PC-3 (cell line): Measurements from ENCODE around the gene GOSR1. TPM values are rescaled to one million over a fixed set of nuclear protein-coding genes. Genes with fewer than 3 reads are reported as not detected.

Experiments used
- ATAC-seq: fragments of 200-7000 bp; cut with Tn5 transposase; 2 replicates; pipeline ENCODE4 v1.9.1; 2020; ENCODE audit warnings: mild to moderate bottlenecking, moderate library complexity
- BruUV-seq: library from RNA; stranded (reverse); fragments of 400-500 nt; replicated peaks from 2 replicates; lab custom pipeline; 2021; lab: Mats Ljungman, UMichigan
- CTCF ChIA-PET: fragments of 300-600 bp; sonication (Branson Sonifier 250); formaldehyde crosslinking; loops from one replicate; lab custom pipeline; 2022; ENCODE audit warnings: antibody characterized with exemption; lab: Charles Lee
- POLR2A ChIA-PET: fragments of 300-600 bp; sonication (Branson Sonifier 250); formaldehyde crosslinking; loops from one replicate; lab custom pipeline; 2022; ENCODE audit warnings: antibody characterized with exemption; ENCODE audit not compliant: unreplicated experiment; lab: Charles Lee
- DNase-seq: peaks from one replicate; pipeline ENCODE4 v3.0.0-alpha.2; 2015
- H2AFZ ChIP-seq: fragments of 300-600 bp; sonication (generic); 2 replicates; pipeline ENCODE4 v1.6.0; 2016; ENCODE audit warnings: antibody characterized with exemption, low read length
- H3F3A ChIP-seq: fragments of 300-600 bp; sonication (generic); one replicate; pipeline ENCODE4 v1.6.0; 2017; ENCODE audit warnings: antibody characterized with exemption, low read length, control low read depth, mild to moderate bottlenecking; ENCODE audit not compliant: unreplicated experiment
- H3K27ac ChIP-seq: fragments of 300-600 bp; sonication (generic); 2 replicates; pipeline ENCODE4 v1.5.1; 2016; ENCODE audit warnings: mild to moderate bottlenecking, low read length
- H3K27me3 ChIP-seq: fragments of 300-600 bp; sonication (generic); 2 replicates; pipeline ENCODE4 v1.6.1; 2016; ENCODE audit warnings: low read length, mixed read lengths
- H3K36me3 ChIP-seq: fragments of 300-600 bp; sonication (generic); 2 replicates; pipeline ENCODE4 v1.6.1; 2016; ENCODE audit warnings: low read depth, mixed run types, low read length, mixed read lengths
- H3K4me1 ChIP-seq: fragments of 300-600 bp; sonication (generic); 2 replicates; pipeline ENCODE4 v1.5.1; 2016; ENCODE audit warnings: low read length; ENCODE audit not compliant: insufficient read depth
- H3K4me2 ChIP-seq: fragments of 300-600 bp; sonication (generic); 2 replicates; pipeline ENCODE4 v1.6.0; 2016; ENCODE audit warnings: low read length
- H3K4me3 ChIP-seq: fragments of 300-600 bp; sonication (generic); 2 replicates; pipeline ENCODE4 v1.5.1; 2016; ENCODE audit warnings: mild to moderate bottlenecking, low read length, mixed read lengths
- H3K79me2 ChIP-seq: fragments of 300-600 bp; sonication (generic); 2 replicates; pipeline ENCODE4 v1.6.1; 2017; ENCODE audit warnings: low read length, mixed read lengths
- H3K9ac ChIP-seq: fragments of 300-600 bp; sonication (generic); 2 replicates; pipeline ENCODE4 v1.6.0; 2016; ENCODE audit warnings: mild to moderate bottlenecking, low read length
- H3K9me2 ChIP-seq: fragments of 300-600 bp; sonication (generic); replicated peaks from 2 replicates; pipeline ENCODE4 v1.6.1; 2016; ENCODE audit warnings: mixed run types, low read length, mixed read lengths
- H3K9me3 ChIP-seq: fragments of 300-600 bp; sonication (generic); 2 replicates; pipeline ENCODE4 v1.6.1; 2016; ENCODE audit warnings: low read length, mixed read lengths
- H4K20me1 ChIP-seq: fragments of 300-600 bp; sonication (generic); 2 replicates; pipeline ENCODE4 v1.6.1; 2016; ENCODE audit warnings: low read length, mixed read lengths
- CTCF ChIP-seq: fragments of 300-600 bp; sonication (generic); conservative IDR thresholded peaks from 2 replicates; pipeline ENCODE4 v1.5.1; 2017; ENCODE audit warnings: antibody characterized with exemption, low read depth, mild to moderate bottlenecking, low read length
- EZH2 ChIP-seq: fragments of 300-600 bp; sonication (generic); IDR thresholded peaks from one replicate; pipeline ENCODE4 v1.6.1; 2017; ENCODE audit warnings: antibody characterized with exemption, mild to moderate bottlenecking, low read length; ENCODE audit not compliant: unreplicated experiment
- EZH2phosphoT487 ChIP-seq: fragments of 300-600 bp; sonication (generic); IDR thresholded peaks from 2 replicates; pipeline ENCODE4 v1.6.1; 2018; ENCODE audit warnings: mild to moderate bottlenecking, antibody characterized with exemption, low read length, borderline replicate concordance
- intact Hi-C: fragments of 100-400 bp; cut with micrococcal nuclease; formaldehyde crosslinking; loops from 2 replicates; pipeline ENCODE4 v1.9.0; 2023
- total RNA-seq: library from RNA; depleted of rRNA; stranded (reverse); fragments of >200 nt; gene quantifications from 2 replicates; pipeline ENCODE4 v1.2.3, GENCODE V29; 2014

The GOSR1 gene
- total RNA-seq, 1 experiment from 2014 or later = 22.2 TPM

DNA sequence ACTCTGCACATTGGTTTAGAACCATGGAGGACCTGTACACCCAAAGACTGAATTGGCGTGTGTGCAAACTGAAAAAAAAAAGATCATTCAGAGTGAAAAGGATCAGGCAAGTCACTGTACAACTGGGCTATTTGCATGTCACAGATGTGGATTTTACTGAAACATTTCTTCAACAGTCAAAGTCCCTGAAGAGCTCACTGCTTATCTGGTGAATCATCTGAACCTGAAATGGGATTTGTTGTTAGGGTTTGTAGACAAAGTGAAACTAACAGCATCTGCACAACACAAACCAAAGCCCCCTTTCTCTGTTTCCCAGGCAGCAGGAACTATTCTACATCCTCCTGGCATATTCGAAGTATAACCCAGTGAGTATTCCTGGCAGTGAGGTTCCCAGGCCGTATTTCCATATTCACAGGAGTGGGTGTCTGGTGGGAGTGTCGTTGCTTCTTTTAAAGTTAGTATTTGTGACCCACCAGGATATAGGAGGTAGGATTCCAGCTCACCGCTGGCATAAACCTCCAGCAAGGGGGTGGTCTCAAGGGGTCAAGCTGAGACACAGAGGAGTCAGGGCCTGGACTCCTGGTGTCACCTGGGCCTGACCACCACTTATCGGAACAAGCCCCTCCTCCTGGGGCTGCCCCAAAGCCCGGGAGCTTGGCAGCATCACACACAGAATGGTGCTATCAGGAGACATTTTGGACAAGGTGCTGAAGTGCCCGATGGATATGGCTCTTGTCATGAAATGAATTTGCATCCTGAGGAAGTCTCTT is 80.9 kb downstream of the GOSR1 start:
- ChIA-PET CTCF (no interaction called here), POLR2A (no interaction called here)
- Histone ChIP-seq H3F3A (no peaks in the 10 kb centered on the region), H3K4me2 (no peak overlapping the region), H3K27me3 (no peaks in the 10 kb centered on the region), H3K4me3 (no peak overlapping the region), H3K4me1 (no peaks in the 10 kb centered on the region), H3K27ac (no peak overlapping the region), H3K9me2 (no peaks in the 10 kb centered on the region), H2AFZ (no peak overlapping the region), H3K36me3 (no peaks in the 10 kb centered on the region), H3K9ac (no peak overlapping the region), H4K20me1 (no peaks in the 10 kb centered on the region), H3K9me3 (no peaks in the 10 kb centered on the region), H3K79me2 (no peaks in the 10 kb centered on the region)
- intact Hi-C loops = no loop called here
- no peak for TF ChIP-seq EZH2phosphoT487
- TF ChIP-seq EZH2 = no peak
- no peak for TF ChIP-seq CTCF
- ATAC-seq = no peak
- no peak for DNase-seq
- no TSS peak for BruUV-seq

- ATAC-seq (no peak), DNase-seq (no peak)
- Histone ChIP-seq H3K4me1 (no peaks in the 10 kb centered on the region), H3K9ac (no peak overlapping the region), H3K9me3 (no peaks in the 10 kb centered on the region), H3K79me2 (no peaks in the 10 kb centered on the region), H2AFZ (no peak overlapping the region), H3K36me3 (no peaks in the 10 kb centered on the region), H3K9me2 (no peaks in the 10 kb centered on the region), H4K20me1 (no peaks in the 10 kb centered on the region), H3F3A (no peaks in the 10 kb centered on the region), H3K4me3 (no peak overlapping the region), H3K27ac (no peak overlapping the region), H3K27me3 (no peaks in the 10 kb centered on the region), H3K4me2 (no peak overlapping the region)
- POLR2A ChIA-PET = no interaction called here
- no TSS peak for BruUV-seq
- intact Hi-C loops = no loop called here
- CTCF ChIA-PET = no interaction called here
- TF ChIP-seq CTCF = no peak
- TF ChIP-seq EZH2phosphoT487 = no peak
- TF ChIP-seq EZH2 = no peak
These were observed 81.7 kb downstream of the GOSR1 start for GRCh38 chr17:30558686-30559545.
